SU-DHL-6 (cell line): ENCODE data around the gene LZTR1.

Experiments
- CTCF ChIP-seq: fragments of 200-600 bp; sonication (generic); IDR thresholded peaks from one replicate; pipeline ENCODE4 v1.5.1; 2017; ENCODE audit warnings: antibody characterized with exemption, mild to moderate bottlenecking, low read length, moderate library complexity; ENCODE audit not compliant: insufficient read depth, poor library complexity, severe bottlenecking
- EZH2phosphoT487 ChIP-seq: fragments of 200-600 bp; sonication (generic), shearing (Covaris generic); conservative IDR thresholded peaks from 2 replicates; pipeline ENCODE4 v1.6.1; 2018; ENCODE audit warnings: mild to moderate bottlenecking, antibody characterized with exemption, low read length, moderate library complexity, mixed read lengths

- TF ChIP-seq CTCF (no peak), EZH2phosphoT487 (no peak)
These were observed 6.7 kb downstream of the LZTR1 start for GRCh38 chr22:20988573-20989322.
